GM18526 (cell line): ENCODE measurements around the gene MBTPS1.

Experiments
- POLR2A ChIP-seq: IDR thresholded peaks from 3 replicates; pipeline ENCODE4 v1.6.1; 2011; ENCODE audit not compliant: insufficient read length; ENCODE audit errors: extremely low read depth

The MBTPS1 gene

DNA sequence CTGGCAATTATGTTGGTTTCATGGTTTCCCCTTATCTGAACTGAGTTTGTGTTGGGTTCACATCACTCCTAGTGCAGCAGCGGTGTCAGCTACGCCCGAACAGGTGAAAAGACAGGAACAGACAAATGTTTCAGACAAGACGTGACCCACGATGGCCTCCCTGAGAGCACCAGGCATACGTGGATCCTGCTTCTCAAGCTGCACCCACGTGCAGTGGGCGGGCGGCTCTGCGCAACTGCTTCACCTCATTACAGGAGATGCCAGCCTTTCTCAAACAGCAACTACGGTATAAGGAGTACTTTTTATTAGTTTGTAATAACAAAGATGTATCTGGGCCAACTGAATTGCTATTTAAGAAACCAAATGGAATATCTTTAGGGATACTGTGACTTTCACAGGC lies 41.4 kb downstream of the MBTPS1 start:
- TF ChIP-seq POLR2A = no peak

GRCh38 chr16:84074721-84075120 lies 42.0 kb downstream of the MBTPS1 start:
- no peak for TF ChIP-seq POLR2A

DNA sequence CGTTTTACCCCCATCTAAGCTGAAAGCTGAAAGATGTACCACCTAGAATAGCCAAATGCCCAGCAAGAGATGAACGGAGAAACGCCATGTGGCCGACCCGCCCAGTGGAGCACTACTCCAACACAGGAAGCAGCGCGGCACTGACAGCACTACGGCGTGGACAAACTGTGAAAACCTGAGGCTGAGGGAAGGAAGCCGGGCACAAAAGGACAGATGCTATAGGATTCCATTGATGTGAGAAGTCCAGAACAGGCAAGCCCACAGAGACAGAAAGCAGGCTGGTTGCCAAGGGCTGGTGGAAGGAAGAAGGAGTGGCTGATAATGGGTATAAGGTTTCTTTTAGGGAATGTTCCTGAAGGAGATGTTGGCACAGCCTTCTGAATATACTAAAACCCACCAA lies 44.7 kb downstream of the MBTPS1 start:
- TF ChIP-seq POLR2A = no peak

DNA sequence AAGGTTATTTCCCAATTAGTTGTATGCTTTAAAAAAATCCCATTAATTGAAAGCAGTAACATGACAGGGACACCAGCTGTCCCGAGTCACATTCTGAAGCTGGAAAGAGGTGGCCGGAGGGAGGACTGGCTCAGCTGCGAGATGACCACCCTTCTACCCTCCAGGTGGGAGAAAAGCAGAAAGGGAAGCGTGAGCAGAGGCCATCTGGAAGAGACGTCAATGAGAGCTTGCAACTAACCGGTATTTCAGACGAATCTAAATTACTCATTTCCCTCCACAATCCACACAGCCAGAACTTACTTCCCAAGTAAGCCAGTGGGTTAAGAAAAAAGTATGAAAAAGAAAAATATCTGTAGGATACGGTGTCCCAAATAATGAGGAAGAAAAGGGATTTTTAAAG lies 45.6 kb downstream of the MBTPS1 start:
- no peak for TF ChIP-seq POLR2A

GRCh38 chr16:84069540-84069939 lies 47.2 kb downstream of the MBTPS1 start:
- TF ChIP-seq POLR2A = no peak

DNA sequence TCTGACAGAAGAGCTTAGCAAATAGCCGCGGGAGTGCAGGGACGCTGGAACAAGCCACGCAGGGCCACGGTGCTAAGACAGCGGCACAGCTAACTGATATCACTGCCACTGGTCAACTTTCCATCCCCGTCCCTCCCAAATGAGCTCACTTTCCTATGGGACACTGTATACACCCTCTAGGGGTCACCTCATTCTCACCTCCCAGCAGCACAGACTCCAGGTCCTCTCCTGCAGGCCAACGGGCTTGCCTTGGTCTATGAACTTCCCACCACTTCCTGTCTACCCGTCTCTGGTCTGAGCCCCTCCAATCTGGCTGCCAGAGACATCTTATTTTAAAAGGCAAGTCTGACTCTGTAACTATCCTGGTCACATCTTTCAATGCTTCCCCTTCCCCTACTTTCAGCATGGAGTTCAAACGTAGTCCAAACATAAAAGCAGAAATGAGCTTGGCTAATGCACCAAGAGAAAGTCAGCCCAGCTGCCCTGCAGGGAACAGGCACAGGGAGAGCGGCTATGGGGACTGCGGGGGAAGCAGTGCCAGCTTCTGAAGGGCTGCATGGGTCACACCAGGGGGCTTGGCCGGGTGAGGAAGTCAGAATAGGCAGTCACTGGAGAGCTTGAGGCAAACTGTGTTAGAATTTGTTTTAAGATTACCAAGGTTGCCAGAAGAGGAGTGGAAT lies 47.8 kb downstream of the MBTPS1 start:
- no peak for TF ChIP-seq POLR2A

- no peak for TF ChIP-seq POLR2A
These were observed 48.7 kb downstream of the MBTPS1 start for GRCh38 chr16:84068041-84068440.

- TF ChIP-seq POLR2A = no peak
These were observed 49.1 kb downstream of the MBTPS1 start for GRCh38 chr16:84067640-84068039.

GRCh38 chr16:84065536-84066132 lies 51.1 kb downstream of the MBTPS1 start:
- no peak for TF ChIP-seq POLR2A

- no peak for TF ChIP-seq POLR2A
These were observed 52.8 kb downstream of the MBTPS1 start for GRCh38 chr16:84063980-84064379.

- no peak for TF ChIP-seq POLR2A
These were observed 53.8 kb downstream of the MBTPS1 start for GRCh38 chr16:84062734-84063640.

- TF ChIP-seq POLR2A = no peak
These were observed 55.4 kb downstream of the MBTPS1 start for GRCh38 chr16:84061236-84061819.

DNA sequence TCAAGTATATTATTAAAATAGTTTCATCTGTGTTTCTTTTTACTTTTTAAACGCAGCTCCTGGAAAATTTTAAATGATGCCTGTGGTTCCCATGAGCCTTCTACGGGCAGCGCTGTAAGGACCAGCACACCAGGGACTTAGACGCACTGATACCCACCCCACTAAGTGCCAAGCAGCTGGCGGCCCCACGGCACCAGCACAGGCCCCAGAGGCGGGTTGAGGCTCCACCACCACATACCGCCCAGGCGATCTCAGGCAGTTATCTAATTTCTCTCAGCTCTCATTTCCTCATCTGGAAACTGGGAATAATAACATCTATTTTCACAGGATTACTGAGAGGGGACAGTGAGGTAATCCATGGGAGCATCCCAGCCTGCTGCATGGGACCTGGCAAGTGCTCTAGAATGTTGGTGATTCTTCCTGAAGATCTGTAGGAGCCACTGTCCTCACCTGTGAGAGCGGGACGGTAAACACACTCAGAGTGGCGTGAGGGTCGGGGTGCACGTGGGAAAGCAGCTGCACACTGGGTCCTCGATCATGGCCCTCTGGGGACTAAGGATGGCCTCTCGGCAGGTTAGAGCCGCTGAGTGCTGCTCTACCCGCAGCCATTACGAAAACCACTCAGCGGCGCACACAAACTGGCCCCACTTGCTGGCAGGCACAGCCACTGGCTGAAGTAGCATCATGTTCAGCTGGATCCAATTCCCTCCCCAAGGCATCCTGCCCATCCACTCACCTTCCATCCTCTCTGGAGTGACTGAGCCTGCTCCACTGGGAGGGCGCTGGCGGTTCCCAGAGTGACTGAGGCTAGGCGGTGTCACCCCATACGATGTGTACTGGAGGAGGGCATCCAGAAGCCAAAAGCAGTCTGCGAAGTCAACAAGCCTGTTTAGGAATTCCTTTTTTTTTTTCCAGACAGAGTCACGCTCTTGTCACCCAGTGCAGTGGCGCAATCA lies 56.5 kb downstream of the MBTPS1 start:
- no peak for TF ChIP-seq POLR2A

- TF ChIP-seq POLR2A = no peak
These were observed 57.6 kb downstream of the MBTPS1 start for GRCh38 chr16:84059111-84059510.
